ENCODE measurements around the gene FBH1. TPM values are rescaled to one million over a fixed set of nuclear protein-coding genes. Genes with fewer than 3 reads are reported as not detected.

Gene FBH1
- total RNA-seq, 1 donor from 2014 or later = 76.6 TPM

GRCh38 chr10:5940807-5941218 lies 50.8 kb downstream of the FBH1 start:
- TF ChIP-seq, protein P1, sequence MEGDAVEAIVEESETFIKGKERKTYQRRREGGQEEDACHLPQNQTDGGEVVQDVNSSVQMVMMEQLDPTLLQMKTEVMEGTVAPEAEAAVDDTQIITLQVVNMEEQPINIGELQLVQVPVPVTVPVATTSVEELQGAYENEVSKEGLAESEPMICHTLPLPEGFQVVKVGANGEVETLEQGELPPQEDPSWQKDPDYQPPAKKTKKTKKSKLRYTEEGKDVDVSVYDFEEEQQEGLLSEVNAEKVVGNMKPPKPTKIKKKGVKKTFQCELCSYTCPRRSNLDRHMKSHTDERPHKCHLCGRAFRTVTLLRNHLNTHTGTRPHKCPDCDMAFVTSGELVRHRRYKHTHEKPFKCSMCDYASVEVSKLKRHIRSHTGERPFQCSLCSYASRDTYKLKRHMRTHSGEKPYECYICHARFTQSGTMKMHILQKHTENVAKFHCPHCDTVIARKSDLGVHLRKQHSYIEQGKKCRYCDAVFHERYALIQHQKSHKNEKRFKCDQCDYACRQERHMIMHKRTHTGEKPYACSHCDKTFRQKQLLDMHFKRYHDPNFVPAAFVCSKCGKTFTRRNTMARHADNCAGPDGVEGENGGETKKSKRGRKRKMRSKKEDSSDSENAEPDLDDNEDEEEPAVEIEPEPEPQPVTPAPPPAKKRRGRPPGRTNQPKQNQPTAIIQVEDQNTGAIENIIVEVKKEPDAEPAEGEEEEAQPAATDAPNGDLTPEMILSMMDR (IDR thresholded peaks at IDR 0.05; ENCODE audit: unreplicated experiment) = no peak
- no peaks in the 10 kb centered on the region for H3K27me3 Mint-ChIP-seq (ENCODE audit: low read depth)
- peaks cover 13% of the 10 kb centered on the region for H3K4me1 Mint-ChIP-seq
- no peak overlapping the region for H3K27ac Mint-ChIP-seq
- H3K4me3 Mint-ChIP-seq = no peak overlapping the region
- no peak for DNase-seq (ENCODE audit: low spot score in 2 of 2, unreplicated experiment in 2 of 2)
- H3K9me3 Mint-ChIP-seq = no peaks in the 10 kb centered on the region
- H3K36me3 Mint-ChIP-seq = peaks cover 18% of the 10 kb centered on the region

GRCh38 chr10:5941579-5941978 lies 51.5 kb downstream of the FBH1 start:
- no peak for DNase-seq (ENCODE audit: low spot score in 2 of 2, unreplicated experiment in 2 of 2)
- TF ChIP-seq, protein P1 (IDR thresholded peaks at IDR 0.05; ENCODE audit: unreplicated experiment) = no peak
- Mint-ChIP-seq H3K4me1 (peaks cover 18% of the 10 kb centered on the region), H3K27ac (no peak overlapping the region), H3K9me3 (no peaks in the 10 kb centered on the region), H3K27me3 (ENCODE audit: low read depth) (no peaks in the 10 kb centered on the region), H3K4me3 (no peak overlapping the region), H3K36me3 (peaks cover 14% of the 10 kb centered on the region)

DNA sequence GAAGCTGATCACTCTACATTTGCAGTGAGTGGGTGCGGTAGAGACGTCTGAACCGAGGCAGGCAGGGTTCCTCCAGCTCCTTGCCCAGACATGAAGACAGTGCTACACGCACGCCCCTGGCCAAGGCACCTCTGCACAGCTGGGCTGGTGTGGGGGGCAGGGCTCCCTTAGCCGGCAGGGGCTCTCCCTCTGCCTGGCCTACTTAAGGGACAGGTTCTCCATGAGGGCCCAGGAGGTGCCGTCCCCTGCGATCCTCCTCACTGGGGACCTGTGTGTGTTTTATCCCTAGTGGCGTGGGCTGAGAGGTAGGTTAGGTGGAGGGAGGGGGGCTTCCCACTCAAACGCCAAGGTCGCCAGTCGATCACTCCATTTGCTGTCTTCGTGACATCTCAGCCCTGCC lies 52.0 kb downstream of the FBH1 start:
- no peaks in the 10 kb centered on the region for H3K27me3 Mint-ChIP-seq (ENCODE audit: low read depth)
- peaks cover 18% of the 10 kb centered on the region for H3K4me1 Mint-ChIP-seq
- H3K4me3 Mint-ChIP-seq = no peak overlapping the region
- no peaks in the 10 kb centered on the region for H3K9me3 Mint-ChIP-seq
- peaks cover 14% of the 10 kb centered on the region for H3K36me3 Mint-ChIP-seq
- H3K27ac Mint-ChIP-seq = no peak overlapping the region
- TF ChIP-seq, protein P1 (IDR thresholded peaks at IDR 0.05; ENCODE audit: unreplicated experiment) = no peak
- no peak for DNase-seq (ENCODE audit: low spot score in 2 of 2, unreplicated experiment in 2 of 2)

DNA sequence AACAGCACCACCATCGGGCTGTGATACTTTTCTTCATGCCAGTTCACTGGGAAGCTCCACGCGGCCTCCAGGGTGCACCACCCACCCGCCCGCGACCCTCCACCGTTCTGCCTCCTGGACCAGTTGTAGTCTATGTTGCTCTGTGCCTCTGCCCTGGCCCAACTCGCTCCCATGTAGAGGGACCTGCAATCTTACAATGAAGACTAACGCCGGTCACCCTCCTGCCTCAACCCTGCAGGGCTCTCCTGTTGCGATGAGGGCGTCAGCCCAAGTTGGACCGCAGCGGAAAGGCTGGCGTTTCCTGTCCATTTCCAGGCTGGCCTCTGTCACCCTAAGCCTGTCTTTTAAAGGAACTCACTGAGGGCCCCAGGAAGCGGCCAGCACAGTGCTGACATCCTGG lies 52.4 kb downstream of the FBH1 start:
- Mint-ChIP-seq H3K27ac (no peak overlapping the region), H3K9me3 (no peaks in the 10 kb centered on the region), H3K4me3 (no peak overlapping the region), H3K4me1 (peaks cover 18% of the 10 kb centered on the region), H3K27me3 (ENCODE audit: low read depth) (no peaks in the 10 kb centered on the region), H3K36me3 (peaks cover 13% of the 10 kb centered on the region)
- DNase-seq (ENCODE audit: low spot score in 2 of 2, unreplicated experiment in 2 of 2) = no peak
- TF ChIP-seq, protein P1 (IDR thresholded peaks at IDR 0.05; ENCODE audit: unreplicated experiment) = no peak

- no peak for DNase-seq (ENCODE audit: low spot score in 2 of 2, unreplicated experiment in 2 of 2)
- no peaks in the 10 kb centered on the region for H3K27me3 Mint-ChIP-seq (ENCODE audit: low read depth)
- H3K36me3 Mint-ChIP-seq = peaks cover 4% of the 10 kb centered on the region
- H3K4me1 Mint-ChIP-seq = peaks cover 18% of the 10 kb centered on the region
- no peaks in the 10 kb centered on the region for H3K9me3 Mint-ChIP-seq
- TF ChIP-seq, protein P1 (IDR thresholded peaks at IDR 0.05; ENCODE audit: unreplicated experiment) = no peak
- peak overlapping the region; percentile 83 for H3K27ac Mint-ChIP-seq
- H3K4me3 Mint-ChIP-seq = no peak overlapping the region
Observed at GRCh38 chr10:5943536-5943935, 53.5 kb downstream of the FBH1 start.

Measured in mesothelial cell of epicardium (in vitro differentiated cells).